CD14-positive monocyte (primary cell): ENCODE data around the gene SRPK2. TPM values are rescaled to one million over a fixed set of nuclear protein-coding genes. Genes with fewer than 3 reads are reported as not detected.
A peak's percentile ranks its signal among the peaks of the same experiment; 100 is the strongest.

Experiments
- DNase-seq, 3 donors: peaks; one replicate each; pipeline ENCODE4 v3.0.0-alpha.2; 2011 to 2022
- H2AFZ ChIP-seq: 2 replicates; pipeline ENCODE4 v1.6.0; 2012; ENCODE audit warnings: mild to moderate bottlenecking, low read depth, low read length, inconsistent platforms; ENCODE audit not compliant: insufficient read depth, poor library complexity, severe bottlenecking
- H3K27ac ChIP-seq, 2 donors: 1 replicate in 1 of 2; 2 replicates in 1 of 2; pipeline ENCODE4 v1.5.1; 2012 to 2013; ENCODE audit warnings: low read length in 2 of 2, control low read depth in 1 of 2, inconsistent platforms in 1 of 2, low read depth in 1 of 2, mild to moderate bottlenecking in 1 of 2
- H3K27me3 ChIP-seq, 2 donors: one replicate each; pipeline versions ENCODE4 v1.6.0 to v1.6.1; 2011 to 2013; ENCODE audit warnings: low read length in 2 of 2; ENCODE audit not compliant: control insufficient read depth in 2 of 2, insufficient read depth in 2 of 2
- H3K36me3 ChIP-seq, 2 donors: replicated peaks in 1 of 2; 1 replicate in 1 of 2; 2 replicates in 1 of 2; pipeline versions ENCODE4 v1.5.1 to v1.6.1; 2012 to 2013; ENCODE audit warnings: low read length in 2 of 2, control low read depth in 1 of 2, inconsistent platforms in 1 of 2, mild to moderate bottlenecking in 1 of 2; ENCODE audit not compliant: insufficient read depth in 2 of 2, control insufficient read depth in 1 of 2
- H3K4me1 ChIP-seq, 2 donors: 1 replicate in 1 of 2; 2 replicates in 1 of 2; pipeline versions ENCODE4 v1.5.1 to v1.6.1; 2012 to 2013; ENCODE audit warnings: low read length in 2 of 2, control low read depth in 1 of 2, inconsistent platforms in 1 of 2, mild to moderate bottlenecking in 1 of 2, moderate library complexity in 1 of 2; ENCODE audit not compliant: insufficient read depth in 2 of 2, control insufficient read depth in 1 of 2
- H3K4me2 ChIP-seq: replicated peaks from 2 replicates; pipeline ENCODE3; 2012; ENCODE audit warnings: low read length, moderate library complexity, mild to moderate bottlenecking; ENCODE audit not compliant: poor library complexity, severe bottlenecking; ENCODE audit errors: extremely low read depth
- H3K4me3 ChIP-seq, 3 experiments: fragments of 200-600 bp in 1 of 3; sonication (generic) in 1 of 3; replicated peaks in 1 of 3; 1 replicate in 2 of 3; 2 replicates in 1 of 3; pipeline ENCODE4 v1.5.1; 2011 to 2013; ENCODE audit warnings: low read length in 3 of 3, mild to moderate bottlenecking in 3 of 3, control low read depth in 2 of 3, low read depth in 2 of 3, inconsistent platforms in 1 of 3, moderate library complexity in 1 of 3
- H3K79me2 ChIP-seq: 2 replicates; pipeline ENCODE4 v1.6.0; 2012; ENCODE audit warnings: mild to moderate bottlenecking, control low read depth, inconsistent platforms, low read length, moderate library complexity; ENCODE audit not compliant: insufficient read depth
- H3K9ac ChIP-seq: 2 replicates; pipeline ENCODE4 v1.6.0; 2017; ENCODE audit warnings: low read length, mild to moderate bottlenecking; ENCODE audit not compliant: insufficient read depth, poor library complexity, severe bottlenecking
- H3K9me3 ChIP-seq, 2 donors: replicated peaks in 1 of 2; 1 replicate in 1 of 2; 2 replicates in 1 of 2; pipeline versions ENCODE4 v1.5.1 to v1.6.1; 2012 to 2013; ENCODE audit warnings: low read length in 2 of 2, control low read depth in 1 of 2; ENCODE audit not compliant: control insufficient read depth in 1 of 2, insufficient read depth in 1 of 2
- H4K20me1 ChIP-seq: 2 replicates; pipeline ENCODE4 v1.6.0; 2012; ENCODE audit warnings: mild to moderate bottlenecking, low read length, control low read depth, moderate library complexity; ENCODE audit not compliant: insufficient read depth
- H3K27ac Mint-ChIP-seq, 7 donors: one replicate each; pipeline ENCODE4 v1.8.0; 2020; ENCODE audit warnings: mild to moderate bottlenecking in 7 of 7, mixed read lengths in 7 of 7, moderate library complexity in 6 of 7, inconsistent platforms in 2 of 7
- H3K27me3 Mint-ChIP-seq, 3 donors: one replicate each; pipeline ENCODE4 v1.8.0; 2021 to 2022; ENCODE audit warnings: low read depth in 3 of 3, mild to moderate bottlenecking in 3 of 3, mixed read lengths in 3 of 3, moderate library complexity in 3 of 3, inconsistent platforms in 1 of 3
- H3K36me3 Mint-ChIP-seq, 2 donors: one replicate each; pipeline ENCODE4 v1.8.0; 2020; ENCODE audit warnings: mixed read lengths in 2 of 2, inconsistent platforms in 1 of 2, mild to moderate bottlenecking in 1 of 2
- H3K4me1 Mint-ChIP-seq: one replicate; pipeline ENCODE4 v1.8.0; 2020; ENCODE audit warnings: mild to moderate bottlenecking, mixed read lengths
- H3K4me3 Mint-ChIP-seq, 2 donors: one replicate each; pipeline ENCODE4 v1.8.0; 2020; ENCODE audit warnings: mild to moderate bottlenecking in 2 of 2, mixed read lengths in 2 of 2, moderate library complexity in 1 of 2
- H3K9me3 Mint-ChIP-seq, 7 donors: one replicate each; pipeline ENCODE4 v1.8.0; 2020 to 2022; ENCODE audit warnings: mixed read lengths in 7 of 7, mild to moderate bottlenecking in 6 of 7, moderate library complexity in 6 of 7, inconsistent platforms in 2 of 7
- CTCF ChIP-seq: fragments of 200-600 bp; IDR thresholded peaks from one replicate; pipeline ENCODE4 v1.8.0; 2022; ENCODE audit warnings: antibody characterized with exemption, mild to moderate bottlenecking
- WGBS: methylation state at CpG from one replicate; pipeline ENCODE4 v1.1.5; 2013; ENCODE audit warnings: missing lambda C conversion rate; ENCODE audit not compliant: insufficient coverage; 5-methylcytosine and 5-hydroxymethylcytosine counted together
- intact Hi-C, 2 donors: fragments of 100-400 bp; cut with micrococcal nuclease; formaldehyde crosslinking; loops; one replicate each; pipeline versions ENCODE4 v1.15.0 to v1.15.1; 2023
- polyA plus RNA-seq, 3 donors: library from polyadenylated mRNA; depleted of rRNA in 1 of 3; unstranded in 2 of 3; stranded (reverse) in 1 of 3; fragments of 300-500 nt in 2 of 3; fragments of >200 nt in 1 of 3; fragmentation: Illumina TruSeq in 2 of 3; gene quantifications; 1 replicate in 2 of 3; 2 replicates in 1 of 3; pipeline ENCODE4 v1.2.3, GENCODE V29; 2012 to 2021

Gene SRPK2
- polyA plus RNA-seq, 3 donors, result 12.6 to 37.7 (median 30.0) TPM

- Histone ChIP-seq H3K9me3 (no peaks in the 10 kb centered on the region), H3K4me1 (no peaks in the 10 kb centered on the region), H3K9ac (no peak overlapping the region), H4K20me1 (peaks cover 78% of the 10 kb centered on the region), H2AFZ (no peak overlapping the region), H3K4me2 (no peak overlapping the region), H3K79me2 (peaks cover 12% of the 10 kb centered on the region), H3K27me3 (no peaks in the 10 kb centered on the region), H3K36me3 (no peaks in the 10 kb centered on the region), H3K27ac (no peak overlapping the region), H3K4me3 (no peak overlapping the region)
- intact Hi-C loops, result no loop called here
- no peak for TF ChIP-seq CTCF
- Mint-ChIP-seq H3K27ac (peak overlapping the region in 2 of 7 donors; percentile 2 to 66), H3K27me3 (no peaks in the 10 kb centered on the region), H3K4me3 (no peak overlapping the region), H3K4me1 (no peaks in the 10 kb centered on the region), H3K9me3 (peaks cover 0 to 2% (median 0%) of the 10 kb centered on the region in 7 donors), H3K36me3 (peaks cover 3 to 6% of the 10 kb centered on the region in 2 donors)
- WGBS, result no CpG with 5 or more reads among the region's 3 CpGs
- no peak for DNase-seq
Measured at GRCh38 chr7:105289704-105290103, 99.0 kb downstream of the SRPK2 start.

GRCh38 chr7:105286441-105286840, 102.3 kb downstream of the SRPK2 start:
- H3K36me3 Mint-ChIP-seq, result peaks cover 4 to 6% of the 10 kb centered on the region in 2 donors
- peaks cover 0 to 2% (median 0%) of the 10 kb centered on the region in 7 donors for H3K9me3 Mint-ChIP-seq
- H3K4me3 Mint-ChIP-seq, result no peak overlapping the region
- DNase-seq, result no peak
- Histone ChIP-seq H3K9me3 (no peaks in the 10 kb centered on the region), H4K20me1 (peaks cover 83% of the 10 kb centered on the region), H3K79me2 (peaks cover 26% of the 10 kb centered on the region), H3K36me3 (no peaks in the 10 kb centered on the region), H3K27me3 (no peaks in the 10 kb centered on the region), H3K4me1 (no peaks in the 10 kb centered on the region), H3K4me3 (no peak overlapping the region), H2AFZ (no peak overlapping the region), H3K9ac (no peak overlapping the region), H3K27ac (no peak overlapping the region), H3K4me2 (no peak overlapping the region)
- no peak for TF ChIP-seq CTCF
- H3K27me3 Mint-ChIP-seq, result no peaks in the 10 kb centered on the region
- no peak overlapping the region for H3K27ac Mint-ChIP-seq
- peaks cover 8% of the 10 kb centered on the region for H3K4me1 Mint-ChIP-seq
- intact Hi-C loops, result no loop called here
- WGBS, result no CpG with 5 or more reads among the region's 3 CpGs
